ENCODE results near the gene LDOC1. TPM values are rescaled to one million over a fixed set of nuclear protein-coding genes. Genes with fewer than 3 reads are reported as not detected.

LDOC1 gene
- total and polyA plus RNA-seq, 2 of the 8 experiments (the other 6 are each of a cell fraction or from before 2014, with no cell fraction given) = 19.1 to 52.4 TPM

- H4K8ac ChIP-seq (ENCODE audit: extremely low read depth, insufficient read depth, low read length) = no peak overlapping the region
- no peak overlapping the region for H4K5ac ChIP-seq (ENCODE audit: insufficient read length, low read depth, low read length)
- 71% methylated on average over 2 of the region's 3 CpGs; no CpG with 5 or more reads in 1 of the 2 experiments for WGBS, 2 experiments (ENCODE audit: extremely low coverage in 1 of 2, insufficient coverage in 1 of 2, insufficient read length in 1 of 2, insufficient replicate concordance in 2 of 2, low coverage in 1 of 2, low lambda C conversion rate in 2 of 2, missing lambda C conversion rate in 1 of 2)
- H3K27me3 ChIP-seq (replicated peaks in 1 of 4; ENCODE audit: control insufficient read depth in 3 of 4, extremely low read depth in 1 of 4, insufficient read depth in 3 of 4, low read length in 3 of 4) = no peaks in the 10 kb centered on the region
- H4K20me1 ChIP-seq (replicated peaks in 1 of 2; ENCODE audit: control insufficient read depth in 1 of 2, insufficient read depth in 2 of 2, low read length in 2 of 2) = no peaks in the 10 kb centered on the region
- H3K9me3 ChIP-seq (ENCODE audit: insufficient read depth in 2 of 2, low read depth in 1 of 2, low read length in 1 of 2) = no peaks in the 10 kb centered on the region
- H2AFZ ChIP-seq (ENCODE audit: low read length) = no peak overlapping the region
- H3K27ac ChIP-seq (ENCODE audit: low read depth, low read length) = no peak overlapping the region
- DNase-seq (ENCODE audit: low read depth in 1 of 2, low spot score in 2 of 2) (no peak), FAIRE-seq (no peak)
- H3K4ac ChIP-seq (replicated peaks; ENCODE audit: insufficient read length, low read depth, low read length) = no peak overlapping the region
- H2BK5ac ChIP-seq (ENCODE audit: low read depth, low read length) = no peak overlapping the region
- H3K14ac ChIP-seq (ENCODE audit: insufficient read length) = no peak overlapping the region
- no peak overlapping the region for H3K56ac ChIP-seq (replicated peaks; ENCODE audit: insufficient read length, low read depth, low read length)
- H3K23me2 ChIP-seq (ENCODE audit: low read depth, low read length) = no peaks in the 10 kb centered on the region
- no peaks in the 10 kb centered on the region for H3K4me1 ChIP-seq (replicated peaks in 1 of 4; ENCODE audit: control insufficient read depth in 3 of 4, insufficient read depth in 4 of 4, low read length in 3 of 4)
- no peak overlapping the region for H3K23ac ChIP-seq (ENCODE audit: insufficient read length)
- no peaks in the 10 kb centered on the region for H3K79me2 ChIP-seq (ENCODE audit: control insufficient read depth in 1 of 2, insufficient read depth in 2 of 2, low read length in 2 of 2)
- H4K91ac ChIP-seq (replicated peaks; ENCODE audit: insufficient read length, low read length) = no peak overlapping the region
- H2BK120ac ChIP-seq (replicated peaks; ENCODE audit: low read depth, low read length) = no peak overlapping the region
- CTCF ChIA-PET (ENCODE audit: partially characterized antibody) = no interaction called here
- no peak overlapping the region for H3K18ac ChIP-seq (ENCODE audit: extremely low read depth, low read length)
- H2BK20ac ChIP-seq (ENCODE audit: low read length) = no peak overlapping the region
- no peak overlapping the region for H2BK12ac ChIP-seq (ENCODE audit: low read depth, low read length)
- no peak overlapping the region for H3K4me3 ChIP-seq (ENCODE audit: extremely low read depth in 1 of 4, insufficient read depth in 2 of 4, low read depth in 3 of 4, low read length in 4 of 4)
- H2BK15ac ChIP-seq (ENCODE audit: low read length) = no peak overlapping the region
- H3K4me2 ChIP-seq (ENCODE audit: insufficient read depth in 1 of 2, low read depth in 2 of 2, low read length in 2 of 2) = no peak overlapping the region
- no peaks in the 10 kb centered on the region for H3K36me3 ChIP-seq (ENCODE audit: control insufficient read depth in 2 of 4, insufficient read depth in 4 of 4, low read length in 3 of 4)
- no peak overlapping the region for H3K9ac ChIP-seq (replicated peaks in 1 of 4; ENCODE audit: extremely low read depth in 1 of 4, low read depth in 3 of 4, low read length in 3 of 4)
- H3K79me1 ChIP-seq (ENCODE audit: low read depth, low read length) = no peaks in the 10 kb centered on the region
- no peak overlapping the region for H2AK5ac ChIP-seq (ENCODE audit: low read depth, low read length)
- POLR2A ChIA-PET (ENCODE audit: partially characterized antibody) = no interaction called here
- TF ChIP-seq BACH1 (IDR thresholded peaks at IDR 0.05; ENCODE audit: low read length) (no peak), TEAD4 (IDR thresholded peaks at IDR 0.05; ENCODE audit: low read depth, low read length) (no peak), TAF7 (optimal IDR thresholded peaks at IDR 0.05; ENCODE audit: borderline replicate concordance, low read depth, low read length) (no peak), BRCA1 (IDR thresholded peaks at IDR 0.05; ENCODE audit: low read depth, low read length) (no peak), CTCF (IDR thresholded peaks at IDR 0.05; ENCODE audit: control extremely low read depth in 1 of 3, insufficient read depth in 1 of 3, low read depth in 1 of 3, low read length in 3 of 3) (no peak), EP300 (IDR thresholded peaks at IDR 0.05; ENCODE audit: borderline replicate concordance in 1 of 2, low read depth in 2 of 2, low read length in 2 of 2) (no peak)
Measured at GRCh38 chrX:141220342-141221008, 43.5 kb upstream of the LDOC1 start.

All from H1 (cell line).